Testis (tissue), 3 donors: ENCODE data around the gene PRR15L. TPM values are rescaled to one million over a fixed set of nuclear protein-coding genes. Genes with fewer than 3 reads are reported as not detected.
"Not testable (repeated sequence)": the region's sequence is repeated elsewhere in the genome, so short reads cannot be mapped to it uniquely, and the experiment has no call there.

Source experiments
- DNase-seq: peaks from one replicate; pipeline ENCODE4 v3.0.0-alpha.2; 2019
- H3K27ac ChIP-seq, 2 donors: fragments of 200-600 bp; sonication (generic); one replicate each; pipeline ENCODE4 v1.5.1; 2019
- H3K27me3 ChIP-seq: fragments of 200-600 bp; sonication (generic); one replicate; pipeline ENCODE4 v1.5.1; 2019
- H3K36me3 ChIP-seq: fragments of 200-600 bp; sonication (generic); one replicate; pipeline ENCODE4 v1.5.1; 2017; ENCODE audit warnings: low read depth; ENCODE audit errors: missing control alignments
- H3K4me1 ChIP-seq: fragments of 200-600 bp; sonication (generic); one replicate; pipeline ENCODE4 v1.5.1; 2019
- H3K4me3 ChIP-seq, 2 donors: fragments of 200-600 bp; sonication (generic); one replicate each; pipeline ENCODE4 v1.5.1; 2017 to 2019
- H3K9me3 ChIP-seq: fragments of 200-600 bp; sonication (generic); one replicate; pipeline ENCODE4 v1.5.1; 2017
- POLR2A ChIP-seq: fragments of 450-650 bp; IDR thresholded peaks from one replicate; pipeline ENCODE4 v1.6.1; 2017; ENCODE audit warnings: antibody characterized with exemption, mild to moderate bottlenecking, moderate library complexity
- WGBS, 2 donors: methylation state at CpG; one replicate each; pipeline ENCODE4 v1.1.5; 2018; 5-methylcytosine and 5-hydroxymethylcytosine counted together
- intact Hi-C: fragments of 100-400 bp; cut with DNase I; formaldehyde crosslinking; loops from one replicate; pipeline ENCODE4 v1.15.1; 2023; ENCODE audit warnings: low total_unique reads
- polyA plus RNA-seq: library from polyadenylated mRNA; stranded (reverse); fragments of 350-450 nt; fragmentation: Illumina TruSeq; extraction: RNeasy Lipid Tissue Mini Kit (QIAGEN cat#74804); gene quantifications from one replicate; pipeline ENCODE4 v1.2.3, GENCODE V29; 2014; ENCODE audit warnings: low read depth, low replicate concordance; ENCODE audit not compliant: insufficient read depth
- total RNA-seq, 2 donors: library from RNA; depleted of rRNA; stranded (reverse); fragments of >200 nt; gene quantifications; one replicate each; pipeline ENCODE4 v1.2.3, GENCODE V29; 2016
- TF ChIP-seq, protein P1 (sequence below), 3 experiments: fragments of 450-650 bp in 2 of 3; fragments of 200-600 bp in 1 of 3; sonication (generic) in 1 of 3; IDR thresholded peaks; one replicate each; pipeline ENCODE4 v1.5.1; 2016 to 2019; ENCODE audit warnings: antibody characterized with exemption in 3 of 3, mild to moderate bottlenecking in 2 of 3, moderate library complexity in 1 of 3

PRR15L gene
- total and polyA plus RNA-seq, 3 donors from 2014 or later, result 0.55 to 6.2 (median 2.5) TPM

DNA sequence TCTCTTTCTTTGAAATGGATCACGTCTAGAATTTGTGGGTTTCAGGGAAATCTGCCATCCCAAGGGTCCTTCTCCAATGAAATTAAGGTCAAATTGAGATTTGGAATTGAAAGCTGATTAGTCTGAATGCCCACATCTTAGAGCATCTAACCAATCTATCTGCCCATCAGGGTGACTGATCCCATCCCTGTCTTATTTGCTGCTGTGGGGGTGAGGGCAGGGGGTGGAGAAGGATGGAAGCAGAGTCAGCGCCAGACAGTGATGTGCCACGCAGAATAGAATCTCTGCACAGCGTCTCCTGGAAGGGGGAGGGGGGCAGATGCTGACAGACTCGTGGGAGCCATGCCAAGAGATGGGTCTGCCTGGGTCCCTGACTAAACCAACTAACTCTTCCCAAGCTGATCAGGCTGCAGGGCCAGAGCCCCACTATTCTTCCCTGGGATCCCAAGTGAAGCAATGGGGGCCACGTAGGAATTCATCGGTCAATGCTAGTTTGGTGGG lies 45.3 kb upstream of the PRR15L start:
- DNase-seq, result no peak
- TF ChIP-seq, protein P1, sequence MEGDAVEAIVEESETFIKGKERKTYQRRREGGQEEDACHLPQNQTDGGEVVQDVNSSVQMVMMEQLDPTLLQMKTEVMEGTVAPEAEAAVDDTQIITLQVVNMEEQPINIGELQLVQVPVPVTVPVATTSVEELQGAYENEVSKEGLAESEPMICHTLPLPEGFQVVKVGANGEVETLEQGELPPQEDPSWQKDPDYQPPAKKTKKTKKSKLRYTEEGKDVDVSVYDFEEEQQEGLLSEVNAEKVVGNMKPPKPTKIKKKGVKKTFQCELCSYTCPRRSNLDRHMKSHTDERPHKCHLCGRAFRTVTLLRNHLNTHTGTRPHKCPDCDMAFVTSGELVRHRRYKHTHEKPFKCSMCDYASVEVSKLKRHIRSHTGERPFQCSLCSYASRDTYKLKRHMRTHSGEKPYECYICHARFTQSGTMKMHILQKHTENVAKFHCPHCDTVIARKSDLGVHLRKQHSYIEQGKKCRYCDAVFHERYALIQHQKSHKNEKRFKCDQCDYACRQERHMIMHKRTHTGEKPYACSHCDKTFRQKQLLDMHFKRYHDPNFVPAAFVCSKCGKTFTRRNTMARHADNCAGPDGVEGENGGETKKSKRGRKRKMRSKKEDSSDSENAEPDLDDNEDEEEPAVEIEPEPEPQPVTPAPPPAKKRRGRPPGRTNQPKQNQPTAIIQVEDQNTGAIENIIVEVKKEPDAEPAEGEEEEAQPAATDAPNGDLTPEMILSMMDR (IDR thresholded peaks at IDR 0.05), result no peak
- no peak for TF ChIP-seq POLR2A
- Histone ChIP-seq H3K27ac (no peak overlapping the region), H3K36me3 (no peaks in the 10 kb centered on the region), H3K9me3 (no peaks in the 10 kb centered on the region), H3K4me3 (no peak overlapping the region), H3K4me1 (no peaks in the 10 kb centered on the region), H3K27me3 (no peaks in the 10 kb centered on the region)
- 66 to 74% methylated on average over 7 of the region's 7 CpGs for WGBS, 2 donors
- intact Hi-C loops, result no loop called here

DNA sequence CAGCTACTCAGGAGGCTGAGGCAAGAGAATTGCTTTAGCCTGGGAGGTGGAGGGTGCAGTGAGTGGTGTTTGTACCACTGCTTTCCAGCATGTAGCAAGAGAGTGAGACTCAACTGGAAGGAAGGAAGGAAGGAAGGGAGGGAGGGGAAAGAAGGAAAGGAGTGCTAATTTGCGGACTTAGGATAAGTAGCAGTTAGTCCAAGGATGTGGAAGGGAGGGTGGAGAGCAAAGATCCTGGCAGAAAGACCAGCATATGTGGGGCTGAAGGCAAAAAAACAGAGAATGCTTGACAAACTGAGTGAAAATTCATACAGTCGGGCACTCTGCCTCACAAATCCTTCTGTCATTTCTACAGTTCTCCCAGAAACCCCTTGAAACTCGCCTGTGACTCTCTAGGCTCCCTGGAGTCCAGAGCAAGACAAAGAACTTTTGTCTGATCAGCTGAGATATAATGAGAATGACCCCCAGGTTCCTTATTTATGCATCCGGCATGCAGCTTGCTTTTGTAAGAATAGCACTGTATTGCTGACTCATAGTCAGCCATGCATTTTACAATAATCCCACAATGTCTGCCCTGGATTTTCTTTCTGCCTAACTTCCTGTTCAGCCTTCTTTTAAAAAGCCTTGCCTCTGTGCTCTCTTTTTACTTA lies 44.7 kb upstream of the PRR15L start:
- WGBS, 2 donors, result 53 to 56% methylated on average over 4 of the region's 4 CpGs

DNA sequence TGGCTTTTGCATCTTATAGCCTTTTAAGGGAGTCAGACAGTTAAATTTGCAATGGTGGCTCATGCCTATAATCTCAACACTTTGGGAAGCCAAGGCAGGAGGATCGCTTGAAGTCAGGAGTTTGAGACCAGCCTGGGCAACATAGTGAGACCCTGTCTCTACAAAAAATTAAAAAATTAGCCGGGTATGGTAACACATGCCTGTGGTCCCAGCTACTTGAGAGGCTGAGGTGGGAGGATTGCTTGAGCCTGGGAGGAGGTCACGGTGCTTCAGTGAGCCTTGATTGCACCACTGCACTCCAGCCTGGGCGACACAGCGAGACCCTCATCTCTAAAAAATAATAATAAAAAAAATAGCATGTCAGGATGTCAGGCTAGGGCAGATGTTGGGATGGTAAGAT lies 44.0 kb upstream of the PRR15L start:
- 91% methylated on average over 5 of the region's 5 CpGs for WGBS, 2 donors
- intact Hi-C loops, H3K4me3 ChIP-seq, H3K4me1 ChIP-seq, H3K36me3 ChIP-seq, H3K27me3 ChIP-seq, H3K9me3 ChIP-seq, DNase-seq, H3K27ac ChIP-seq: not testable (repeated sequence)

More for the DNA sequence above, 44.7 kb upstream of the PRR15L start:
- Histone ChIP-seq H3K4me1 (no peaks in the 10 kb centered on the region), H3K27me3 (no peaks in the 10 kb centered on the region), H3K9me3 (no peaks in the 10 kb centered on the region), H3K36me3 (no peaks in the 10 kb centered on the region), H3K4me3 (no peak overlapping the region), H3K27ac (no peak overlapping the region)
- intact Hi-C loops, result no loop called here
- TF ChIP-seq, protein P1 (IDR thresholded peaks at IDR 0.05), result no peak
- no peak for TF ChIP-seq POLR2A
- no peak for DNase-seq

DNA sequence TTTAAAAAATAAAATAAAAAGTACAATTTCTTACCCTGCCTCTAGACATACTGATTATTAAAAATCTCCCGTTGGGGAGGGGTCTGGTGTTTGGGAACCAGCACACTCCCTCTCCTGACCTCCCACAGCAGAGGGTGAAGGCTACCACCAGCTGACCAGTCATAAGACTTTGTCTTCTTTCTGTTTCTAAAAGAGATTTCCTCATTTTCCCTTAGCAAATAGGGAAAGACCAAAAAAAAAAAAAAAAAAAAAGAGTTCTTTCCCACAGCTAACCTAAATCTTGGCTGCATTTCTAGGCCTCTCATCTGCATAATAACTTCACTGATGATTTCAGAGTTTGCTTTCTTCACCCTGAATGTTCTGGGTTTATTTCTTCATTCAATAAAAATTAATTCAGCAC lies 43.5 kb upstream of the PRR15L start:
- intact Hi-C loops, result no loop called here
- Histone ChIP-seq H3K36me3 (no peaks in the 10 kb centered on the region), H3K4me3 (no peak overlapping the region), H3K27me3 (no peaks in the 10 kb centered on the region), H3K27ac (no peak overlapping the region), H3K9me3 (no peaks in the 10 kb centered on the region), H3K4me1 (no peaks in the 10 kb centered on the region)
- TF ChIP-seq, protein P1 (IDR thresholded peaks at IDR 0.05), result no peak
- TF ChIP-seq POLR2A, result no peak
- no peak for DNase-seq
- WGBS, 2 donors, result 82 to 85% methylated on average over 1 of the region's 1 CpG

DNA sequence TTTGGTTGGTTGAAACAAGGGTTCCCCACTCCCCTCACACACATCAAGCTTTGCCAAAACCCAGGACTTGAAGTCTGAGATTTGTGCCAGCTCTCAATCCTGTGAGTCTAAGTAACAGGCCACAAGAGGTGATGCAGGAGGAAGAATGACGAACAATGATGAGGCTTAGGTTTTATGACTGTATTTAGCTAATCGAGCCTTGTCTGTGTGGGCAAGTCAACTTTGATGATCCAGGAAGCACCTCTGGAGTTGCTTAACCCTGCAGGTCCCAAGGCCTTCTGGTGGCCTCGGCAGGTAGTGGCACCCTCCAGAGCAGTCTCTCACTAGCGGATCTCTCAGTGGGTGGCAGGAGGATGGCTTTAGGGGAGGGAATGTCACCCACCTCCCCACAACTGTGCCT lies 41.9 kb upstream of the PRR15L start:
- H3K4me1 ChIP-seq, result no peaks in the 10 kb centered on the region
- no peaks in the 10 kb centered on the region for H3K9me3 ChIP-seq
- 56 to 58% methylated on average over 4 of the region's 4 CpGs for WGBS, 2 donors
- TF ChIP-seq POLR2A, result no peak
- TF ChIP-seq, protein P1 (IDR thresholded peaks at IDR 0.05), result no peak
- H3K27ac ChIP-seq, result no peak overlapping the region
- no peak for DNase-seq
- no peaks in the 10 kb centered on the region for H3K36me3 ChIP-seq
- no peak overlapping the region for H3K4me3 ChIP-seq
- no peaks in the 10 kb centered on the region for H3K27me3 ChIP-seq
- intact Hi-C loops, result no loop called here
